Stomach (tissue), 9 donors: ENCODE data around the gene PYGO1. TPM values are rescaled to one million over a fixed set of nuclear protein-coding genes. Genes with fewer than 3 reads are reported as not detected.
A peak's percentile ranks its signal among the peaks of the same experiment; 100 is the strongest.

Experiments used
- DNase-seq, 2 donors: peaks; one replicate each; pipeline versions ENCODE4 v3.0.0 to v3.0.0-alpha.2; 2013 to 2019
- H3K27ac ChIP-seq, 5 donors: fragments of 200-600 bp in 4 of 5; sonication (generic) in 4 of 5; one replicate each; pipeline ENCODE4 v1.5.1; 2013 to 2019; ENCODE audit warnings: mild to moderate bottlenecking in 1 of 5, moderate library complexity in 1 of 5
- H3K27me3 ChIP-seq, 3 donors: fragments of 200-600 bp; sonication (generic); one replicate each; pipeline ENCODE4 v1.5.1; 2017 to 2019; ENCODE audit warnings: mixed run types in 1 of 3
- H3K36me3 ChIP-seq, 4 donors: fragments of 200-600 bp; sonication (generic); 1 replicate in 3 of 4; 2 replicates in 1 of 4; pipeline ENCODE4 v1.5.1; 2016 to 2019
- H3K4me1 ChIP-seq, 4 donors: fragments of 200-600 bp; sonication (generic); one replicate each; pipeline ENCODE4 v1.5.1; 2016 to 2019
- H3K4me3 ChIP-seq, 4 donors: fragments of 200-600 bp; sonication (generic) in 3 of 4; one replicate each; pipeline ENCODE4 v1.5.1; 2016 to 2019; ENCODE audit warnings: mild to moderate bottlenecking in 1 of 4
- H3K9me3 ChIP-seq, 4 donors: fragments of 200-600 bp; sonication (generic); one replicate each; pipeline ENCODE4 v1.5.1; 2016 to 2019
- CTCF ChIP-seq, 7 experiments: fragments of 450-650 bp in 4 of 7; fragments of 200-600 bp in 3 of 7; sonication (generic) in 3 of 7; IDR thresholded peaks; one replicate each; pipeline ENCODE4 v1.5.1; 2016 to 2019; ENCODE audit warnings: antibody characterized with exemption in 7 of 7, control low read depth in 2 of 7, mild to moderate bottlenecking in 1 of 7
- EP300 ChIP-seq: sonication (generic); formaldehyde crosslinking; IDR thresholded peaks from one replicate; pipeline ENCODE4 v1.6.1; 2017; ENCODE audit warnings: antibody characterized with exemption
- POLR2A ChIP-seq, 4 donors: fragments of 450-650 bp; IDR thresholded peaks; one replicate each; pipeline ENCODE4 v1.6.1; 2016; ENCODE audit warnings: antibody characterized with exemption in 4 of 4, control low read depth in 2 of 4, mild to moderate bottlenecking in 1 of 4, moderate library complexity in 1 of 4
- POLR2AphosphoS5 ChIP-seq, 3 donors: sonication (generic); formaldehyde crosslinking; IDR thresholded peaks; one replicate each; pipeline ENCODE4 v1.6.1; 2016; ENCODE audit warnings: antibody characterized with exemption in 3 of 3
- WGBS, 5 donors: extraction: QIAGEN DNeasy Blood & Tissue Kit in 3 of 5; methylation state at CpG; one replicate each; pipeline versions ENCODE4 v1.1.5 to v1.1.7; 2013 to 2018; 5-methylcytosine and 5-hydroxymethylcytosine counted together
- intact Hi-C: fragments of 100-400 bp; cut with DNase I; formaldehyde crosslinking; loops from one replicate; pipeline ENCODE4 v1.15.1; 2023; ENCODE audit warnings: low total_unique reads
- polyA plus RNA-seq, 3 donors: library from polyadenylated mRNA; stranded (reverse); fragments of 200-250 nt; gene quantifications; one replicate each; pipeline ENCODE4 v1.2.3, GENCODE V29; 2013
- total RNA-seq, 5 donors: library from RNA; depleted of rRNA; stranded (reverse); fragments of >200 nt; gene quantifications; one replicate each; pipeline versions ENCODE4 v1.1.0 to v1.2.3, GENCODE V29; 2014 to 2016
- donor health status: healthy with polysubstance abuse.
- donor health status: Bipolar disorder and iron deficiency.
- donor health status: healthy.

Gene PYGO1
- total and polyA plus RNA-seq, 8 donors = 0.61 to 15.2 (median 4.1) TPM; not detected in 1

DNA sequence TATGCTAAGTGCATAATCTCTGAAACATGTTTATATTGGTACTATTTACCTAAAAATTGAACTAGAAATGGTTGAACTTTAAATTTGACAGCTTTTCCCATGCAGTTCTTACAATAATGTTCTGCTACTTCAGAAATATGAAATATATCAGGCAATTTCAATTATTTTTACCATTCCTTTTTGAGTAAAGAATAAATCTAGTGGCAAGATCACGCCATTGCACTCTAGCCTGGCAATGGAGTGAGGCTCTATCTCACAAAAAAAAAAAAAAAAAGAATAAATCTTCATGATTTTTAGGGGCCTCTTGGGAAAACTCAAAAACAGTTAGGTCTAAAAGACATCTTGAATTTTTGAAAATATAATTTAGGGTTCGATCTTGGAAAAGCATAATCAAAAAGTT lies 69.5 kb downstream of the PYGO1 start:
- 71 to 84% (median 79%) methylated on average over 2 of the region's 2 CpGs for WGBS, 5 donors
- DNase-seq = no peak
- intact Hi-C loops = no loop called here
- H3K27me3 ChIP-seq = no peaks in the 10 kb centered on the region
- peak in 1 of 7 experiments; percentile 14 for TF ChIP-seq CTCF (IDR thresholded peaks at IDR 0.05)
- no peak for TF ChIP-seq POLR2A (IDR thresholded peaks at IDR 0.05)
- TF ChIP-seq EP300 = no peak
- no peak for TF ChIP-seq POLR2AphosphoS5 (IDR thresholded peaks at IDR 0.05)
- no peaks in the 10 kb centered on the region for H3K4me1 ChIP-seq
- no peaks in the 10 kb centered on the region for H3K36me3 ChIP-seq
- H3K27ac ChIP-seq = no peak overlapping the region
- no peaks in the 10 kb centered on the region for H3K9me3 ChIP-seq
- no peak overlapping the region for H3K4me3 ChIP-seq

GRCh38 chr15:55518009-55518408 lies 70.1 kb downstream of the PYGO1 start:
- no peak for DNase-seq
- no peak overlapping the region for H3K4me3 ChIP-seq
- WGBS, 5 donors = 76 to 97% (median 88%) methylated on average over 3 of the region's 3 CpGs
- no peaks in the 10 kb centered on the region for H3K36me3 ChIP-seq
- intact Hi-C loops = no loop called here
- H3K27me3 ChIP-seq = no peaks in the 10 kb centered on the region
- TF ChIP-seq POLR2A (IDR thresholded peaks at IDR 0.05) (no peak), CTCF (IDR thresholded peaks at IDR 0.05) (no peak), EP300 (no peak), POLR2AphosphoS5 (IDR thresholded peaks at IDR 0.05) (no peak)
- no peaks in the 10 kb centered on the region for H3K4me1 ChIP-seq
- H3K27ac ChIP-seq = no peak overlapping the region
- no peaks in the 10 kb centered on the region for H3K9me3 ChIP-seq

DNA sequence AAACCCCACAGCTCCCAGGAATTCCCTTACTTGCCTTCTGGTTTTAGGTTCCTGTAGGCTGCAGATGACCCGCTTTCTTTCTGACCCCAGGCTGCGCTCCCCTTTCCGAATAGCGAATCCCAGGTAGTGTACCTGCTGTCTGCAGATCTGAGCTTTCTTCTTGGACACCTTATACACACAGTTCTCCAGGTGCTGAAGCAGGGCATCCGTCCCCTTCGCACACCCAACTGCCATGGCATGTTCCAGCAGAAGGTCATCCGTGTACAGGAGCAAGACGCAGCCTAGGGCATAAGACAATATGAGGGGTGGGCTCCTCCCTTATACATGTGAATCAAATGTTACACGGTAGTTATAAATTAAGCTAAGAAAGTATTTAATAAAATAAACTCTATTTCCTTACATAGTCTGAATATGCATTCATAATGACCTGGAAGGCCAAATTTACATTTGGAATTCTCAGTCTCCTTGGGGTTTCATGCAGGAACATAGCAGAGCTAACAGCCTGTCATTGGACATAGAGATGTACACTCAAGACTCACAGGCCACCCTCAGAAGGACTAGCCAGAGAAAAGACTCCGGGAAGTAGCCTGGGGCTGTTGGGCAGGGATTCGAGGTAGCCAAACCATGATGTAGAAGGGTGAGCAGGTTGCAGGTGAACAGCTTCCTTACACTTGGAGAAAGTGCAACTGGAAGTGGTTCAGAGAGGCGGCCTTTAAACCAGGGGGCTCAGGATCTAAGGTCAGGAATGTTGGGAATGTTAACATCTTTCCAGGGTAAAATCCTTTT lies 72.0 kb downstream of the PYGO1 start:
- TF ChIP-seq CTCF (IDR thresholded peaks at IDR 0.05) (no peak), POLR2AphosphoS5 (IDR thresholded peaks at IDR 0.05) (no peak), EP300 (no peak), POLR2A (IDR thresholded peaks at IDR 0.05) (no peak)
- intact Hi-C loops = no loop called here
- Histone ChIP-seq H3K27me3 (no peaks in the 10 kb centered on the region), H3K36me3 (no peaks in the 10 kb centered on the region), H3K4me1 (no peaks in the 10 kb centered on the region), H3K9me3 (no peaks in the 10 kb centered on the region), H3K27ac (no peak overlapping the region), H3K4me3 (no peak overlapping the region)
- 90 to 93% (median 92%) methylated on average over 12 of the region's 12 CpGs for WGBS, 5 donors
- no peak for DNase-seq

DNA sequence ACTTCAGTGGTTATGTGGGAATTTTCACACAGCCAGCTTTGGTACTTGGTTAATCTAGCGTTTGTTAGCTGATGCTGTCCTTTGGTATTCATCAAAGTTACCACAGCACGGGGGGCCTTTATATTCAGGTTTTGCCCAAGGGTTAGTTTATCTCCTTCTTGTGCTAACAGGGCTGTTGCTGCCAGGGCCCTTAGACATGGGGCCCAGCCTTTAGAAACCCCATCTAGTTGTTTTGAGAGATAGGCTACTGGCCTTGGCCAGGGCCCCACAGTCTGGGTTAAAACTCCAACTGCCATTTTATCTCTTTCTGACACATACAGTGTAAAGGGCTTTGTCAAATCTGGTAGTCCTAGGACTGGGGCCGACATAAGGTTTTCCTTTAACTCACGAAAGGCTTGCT lies 72.7 kb downstream of the PYGO1 start:
- H3K27ac ChIP-seq = no peak overlapping the region
- no peak for DNase-seq
- TF ChIP-seq POLR2A (IDR thresholded peaks at IDR 0.05) (no peak), EP300 (no peak), POLR2AphosphoS5 (IDR thresholded peaks at IDR 0.05) (no peak), CTCF (IDR thresholded peaks at IDR 0.05) (no peak)
- H3K36me3 ChIP-seq = no peaks in the 10 kb centered on the region
- intact Hi-C loops = no loop called here
- H3K9me3 ChIP-seq = no peaks in the 10 kb centered on the region
- no peaks in the 10 kb centered on the region for H3K27me3 ChIP-seq
- H3K4me1 ChIP-seq = no peaks in the 10 kb centered on the region
- 76 to 87% (median 83%) methylated on average over 4 of the region's 4 CpGs for WGBS, 5 donors
- H3K4me3 ChIP-seq = no peak overlapping the region
